ENCODE measurements around the gene GAL3ST3. TPM values are rescaled to one million over a fixed set of nuclear protein-coding genes. Genes with fewer than 3 reads are reported as not detected.

GAL3ST3 gene
- polyA plus RNA-seq, 1 donor (not counting 4 experiments of a cell fraction or from before 2014, with no cell fraction given), result not detected

DNA sequence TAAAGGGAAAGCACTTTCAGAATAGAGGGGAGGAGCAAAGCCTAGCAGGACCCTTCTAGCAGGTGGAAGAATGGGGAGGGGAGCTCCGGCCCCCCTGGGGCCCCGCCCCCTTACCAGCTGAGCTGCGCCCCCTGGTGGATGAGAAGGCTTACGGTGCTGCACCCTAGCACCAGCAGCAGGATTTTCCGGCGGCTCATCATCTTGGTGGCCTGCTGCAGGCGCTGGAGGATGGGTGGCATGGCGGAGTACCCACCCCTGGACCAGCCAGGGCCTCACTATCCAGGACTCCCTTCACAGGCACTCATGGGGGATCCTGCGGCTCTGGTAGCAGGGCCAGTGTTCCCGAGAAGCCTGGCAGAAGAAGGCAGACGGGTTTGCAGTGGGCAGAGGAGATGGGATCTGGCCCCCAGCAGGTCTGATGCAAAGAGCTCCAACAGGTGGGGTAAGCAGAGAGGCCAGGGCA, 3.8 kb downstream of the GAL3ST3 start:
- FAIRE-seq (peak; percentile 60), DNase-seq (ENCODE audit: low read depth, low spot score) (no peak)
- no peaks in the 10 kb centered on the region for H4K20me1 ChIP-seq (ENCODE audit: control insufficient read depth, extremely low read depth, insufficient read depth, low read length)
- H3K79me2 ChIP-seq (ENCODE audit: control insufficient read depth, insufficient read depth, low read length), result no peaks in the 10 kb centered on the region
- peaks cover 11% of the 10 kb centered on the region for H3K27me3 ChIP-seq (ENCODE audit: control insufficient read depth, extremely low read depth, insufficient read depth, low read length)
- H3K9me1 ChIP-seq (ENCODE audit: control insufficient read depth, extremely low read depth, insufficient read depth, low read length), result no peaks in the 10 kb centered on the region
- H3K4me3 ChIP-seq (ENCODE audit: control insufficient read depth in 2 of 3, extremely low read depth in 1 of 3, insufficient read depth in 2 of 3, low read depth in 1 of 3, low read length in 3 of 3), result no peak overlapping the region
- H3K4me1 ChIP-seq (ENCODE audit: control insufficient read depth, extremely low read depth, insufficient read depth, low read length), result no peaks in the 10 kb centered on the region
- H3K36me3 ChIP-seq (ENCODE audit: control insufficient read depth in 2 of 2, extremely low read depth in 1 of 2, insufficient read depth in 2 of 2, low read length in 2 of 2), result no peaks in the 10 kb centered on the region
- TF ChIP-seq EZH2 (IDR thresholded peaks at IDR 0.05; ENCODE audit: low read length), result no peak
- TF ChIP-seq, protein P1, sequence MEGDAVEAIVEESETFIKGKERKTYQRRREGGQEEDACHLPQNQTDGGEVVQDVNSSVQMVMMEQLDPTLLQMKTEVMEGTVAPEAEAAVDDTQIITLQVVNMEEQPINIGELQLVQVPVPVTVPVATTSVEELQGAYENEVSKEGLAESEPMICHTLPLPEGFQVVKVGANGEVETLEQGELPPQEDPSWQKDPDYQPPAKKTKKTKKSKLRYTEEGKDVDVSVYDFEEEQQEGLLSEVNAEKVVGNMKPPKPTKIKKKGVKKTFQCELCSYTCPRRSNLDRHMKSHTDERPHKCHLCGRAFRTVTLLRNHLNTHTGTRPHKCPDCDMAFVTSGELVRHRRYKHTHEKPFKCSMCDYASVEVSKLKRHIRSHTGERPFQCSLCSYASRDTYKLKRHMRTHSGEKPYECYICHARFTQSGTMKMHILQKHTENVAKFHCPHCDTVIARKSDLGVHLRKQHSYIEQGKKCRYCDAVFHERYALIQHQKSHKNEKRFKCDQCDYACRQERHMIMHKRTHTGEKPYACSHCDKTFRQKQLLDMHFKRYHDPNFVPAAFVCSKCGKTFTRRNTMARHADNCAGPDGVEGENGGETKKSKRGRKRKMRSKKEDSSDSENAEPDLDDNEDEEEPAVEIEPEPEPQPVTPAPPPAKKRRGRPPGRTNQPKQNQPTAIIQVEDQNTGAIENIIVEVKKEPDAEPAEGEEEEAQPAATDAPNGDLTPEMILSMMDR (optimal IDR thresholded peaks at IDR 0.05 in 1 of 3, IDR thresholded peaks at IDR 0.05 in 1 of 3, conservative IDR thresholded peaks at IDR 0.05 in 1 of 3; ENCODE audit: extremely low read depth in 1 of 3, insufficient read depth in 2 of 3, low read length in 3 of 3), result peak; percentile 89 to 98 (median 90)
- no peaks in the 10 kb centered on the region for H3K9me3 ChIP-seq (ENCODE audit: control insufficient read depth, low read depth, low read length)
- no peak overlapping the region for H3K4me2 ChIP-seq (ENCODE audit: control insufficient read depth, extremely low read depth, insufficient read depth, low read depth, low read length)
- dilution Hi-C loops (cut with MboI; ENCODE audit: extremely low pct_ligation_motif_present, low sequenced_read_pairs), result no loop called here
- no peak overlapping the region for H2AFZ ChIP-seq (ENCODE audit: control insufficient read depth, low read length)
- H3K27ac ChIP-seq (ENCODE audit: control insufficient read depth, insufficient read depth, low read length), result no peak overlapping the region
- no peak overlapping the region for H3K9ac ChIP-seq (ENCODE audit: control insufficient read depth, extremely low read depth, insufficient read depth, low read length)

DNA sequence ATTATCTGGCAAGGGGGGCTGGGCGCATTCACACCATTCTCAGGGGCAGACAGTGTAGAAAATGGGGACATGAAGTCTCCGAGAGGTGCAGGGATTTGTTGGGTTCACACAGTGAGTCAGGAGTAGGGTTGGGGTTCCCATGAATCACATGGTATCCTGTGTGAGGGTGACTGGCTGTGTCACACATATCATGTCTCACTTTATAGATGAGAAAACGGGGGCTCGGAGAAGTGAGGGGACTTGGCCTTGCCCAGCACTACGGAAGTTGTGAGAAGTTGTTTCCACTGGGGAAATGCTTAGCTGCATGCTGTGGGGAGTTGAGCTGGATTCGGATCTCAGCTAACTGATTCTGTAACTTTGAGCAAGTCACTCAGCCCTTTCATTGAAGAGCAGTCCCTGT, 4.2 kb downstream of the GAL3ST3 start:
- H3K27me3 ChIP-seq (ENCODE audit: control insufficient read depth, extremely low read depth, insufficient read depth, low read length), result peaks cover 11% of the 10 kb centered on the region
- H3K27ac ChIP-seq (ENCODE audit: control insufficient read depth, insufficient read depth, low read length), result no peak overlapping the region
- no peak overlapping the region for H3K4me2 ChIP-seq (ENCODE audit: control insufficient read depth, extremely low read depth, insufficient read depth, low read depth, low read length)
- dilution Hi-C loops (cut with MboI; ENCODE audit: extremely low pct_ligation_motif_present, low sequenced_read_pairs), result no loop called here
- TF ChIP-seq, protein P1 (optimal IDR thresholded peaks at IDR 0.05 in 1 of 3, IDR thresholded peaks at IDR 0.05 in 1 of 3, conservative IDR thresholded peaks at IDR 0.05 in 1 of 3; ENCODE audit: extremely low read depth in 1 of 3, insufficient read depth in 2 of 3, low read length in 3 of 3), result no peak
- no peak for TF ChIP-seq EZH2 (IDR thresholded peaks at IDR 0.05; ENCODE audit: low read length)
- H2AFZ ChIP-seq (ENCODE audit: control insufficient read depth, low read length), result no peak overlapping the region
- no peak for FAIRE-seq
- H3K4me1 ChIP-seq (ENCODE audit: control insufficient read depth, extremely low read depth, insufficient read depth, low read length), result no peaks in the 10 kb centered on the region
- H3K9me3 ChIP-seq (ENCODE audit: control insufficient read depth, low read depth, low read length), result no peaks in the 10 kb centered on the region
- H3K79me2 ChIP-seq (ENCODE audit: control insufficient read depth, insufficient read depth, low read length), result no peaks in the 10 kb centered on the region
- no peaks in the 10 kb centered on the region for H3K9me1 ChIP-seq (ENCODE audit: control insufficient read depth, extremely low read depth, insufficient read depth, low read length)
- H3K4me3 ChIP-seq (ENCODE audit: control insufficient read depth in 2 of 3, extremely low read depth in 1 of 3, insufficient read depth in 2 of 3, low read depth in 1 of 3, low read length in 3 of 3), result no peak overlapping the region
- no peaks in the 10 kb centered on the region for H4K20me1 ChIP-seq (ENCODE audit: control insufficient read depth, extremely low read depth, insufficient read depth, low read length)
- no peaks in the 10 kb centered on the region for H3K36me3 ChIP-seq (ENCODE audit: control insufficient read depth in 2 of 2, extremely low read depth in 1 of 2, insufficient read depth in 2 of 2, low read length in 2 of 2)
- DNase-seq (ENCODE audit: low read depth, low spot score), result no peak
- no peak overlapping the region for H3K9ac ChIP-seq (ENCODE audit: control insufficient read depth, extremely low read depth, insufficient read depth, low read length)

All from keratinocyte (primary cell).